ENCODE results near the gene RECK. TPM values are rescaled to one million over a fixed set of nuclear protein-coding genes. Genes with fewer than 3 reads are reported as not detected.

RECK gene
- total RNA-seq, 1 donor from 2014 or later = 11.7 TPM

DNA sequence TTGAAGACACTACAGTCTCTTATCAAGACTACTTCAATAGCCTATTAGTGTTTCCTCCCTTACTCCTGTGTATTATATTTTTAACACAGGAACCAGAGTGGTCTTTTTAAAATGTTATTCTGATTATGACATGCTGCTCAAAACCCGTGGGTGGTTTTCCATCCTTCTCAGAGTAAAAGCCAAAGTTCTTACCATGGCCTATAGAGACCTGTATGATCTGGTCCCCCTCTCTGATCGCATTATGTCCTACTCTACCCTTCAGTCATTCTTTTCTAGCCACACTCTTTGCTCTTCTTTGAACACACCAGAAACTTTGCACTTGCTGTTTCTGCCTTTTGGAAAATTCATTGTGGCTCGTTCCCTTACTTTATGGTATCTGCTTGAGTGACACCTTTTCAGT, 13.8 kb downstream of the RECK start:
- H3K27ac Mint-ChIP-seq = no peak overlapping the region
- no peaks in the 10 kb centered on the region for H3K36me3 Mint-ChIP-seq
- H3K4me1 Mint-ChIP-seq (ENCODE audit: unreplicated experiment) = peaks cover 19% of the 10 kb centered on the region
- no peaks in the 10 kb centered on the region for H3K9me3 Mint-ChIP-seq
- no peaks in the 10 kb centered on the region for H3K27me3 Mint-ChIP-seq
- no peak overlapping the region for H3K4me3 Mint-ChIP-seq
- no peak for TF ChIP-seq CTCF (conservative IDR thresholded peaks at IDR 0.05)
- DNase-seq (ENCODE audit: extremely low spot score, unreplicated experiment) = no peak

DNA sequence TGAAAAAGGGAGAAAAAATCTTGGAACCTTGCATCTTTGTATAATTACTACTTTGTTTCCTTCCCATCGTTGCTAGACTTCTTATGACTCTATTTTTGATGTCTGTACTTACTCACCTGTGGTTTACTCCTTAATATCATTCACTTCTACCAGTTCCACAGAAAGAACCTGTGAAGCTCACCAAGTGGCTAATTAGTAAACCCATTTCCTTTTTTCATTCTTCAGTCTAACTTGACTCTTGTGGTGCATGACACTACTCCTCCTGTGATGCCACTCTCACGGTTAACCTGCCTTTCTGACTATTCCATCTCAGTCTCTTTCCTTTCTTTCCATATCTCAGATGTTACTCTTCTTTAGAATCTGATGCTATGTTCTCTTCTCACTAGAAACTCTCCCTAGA, 14.6 kb downstream of the RECK start:
- DNase-seq (ENCODE audit: extremely low spot score, unreplicated experiment) = no peak
- Mint-ChIP-seq H3K9me3 (no peaks in the 10 kb centered on the region), H3K36me3 (no peaks in the 10 kb centered on the region), H3K4me1 (ENCODE audit: unreplicated experiment) (peaks cover 15% of the 10 kb centered on the region), H3K27me3 (no peaks in the 10 kb centered on the region), H3K27ac (no peak overlapping the region), H3K4me3 (no peak overlapping the region)
- TF ChIP-seq CTCF (conservative IDR thresholded peaks at IDR 0.05) = no peak

- no peak for TF ChIP-seq CTCF (conservative IDR thresholded peaks at IDR 0.05)
- no peak overlapping the region for H3K4me3 Mint-ChIP-seq
- no peak for DNase-seq (ENCODE audit: extremely low spot score, unreplicated experiment)
- H3K36me3 Mint-ChIP-seq = no peaks in the 10 kb centered on the region
- peaks cover 9% of the 10 kb centered on the region for H3K4me1 Mint-ChIP-seq (ENCODE audit: unreplicated experiment)
- no peak overlapping the region for H3K27ac Mint-ChIP-seq
- H3K9me3 Mint-ChIP-seq = no peaks in the 10 kb centered on the region
- no peaks in the 10 kb centered on the region for H3K27me3 Mint-ChIP-seq
These were observed 17.3 kb downstream of the RECK start for GRCh38 chr9:36053971-36054370.

GRCh38 chr9:36056896-36057295, 20.2 kb downstream of the RECK start:
- no peak overlapping the region for H3K4me3 Mint-ChIP-seq
- peaks cover 9% of the 10 kb centered on the region for H3K4me1 Mint-ChIP-seq (ENCODE audit: unreplicated experiment)
- H3K36me3 Mint-ChIP-seq = peaks cover 7% of the 10 kb centered on the region
- TF ChIP-seq CTCF (conservative IDR thresholded peaks at IDR 0.05) = no peak
- DNase-seq (ENCODE audit: extremely low spot score, unreplicated experiment) = no peak
- no peak overlapping the region for H3K27ac Mint-ChIP-seq
- no peaks in the 10 kb centered on the region for H3K9me3 Mint-ChIP-seq
- H3K27me3 Mint-ChIP-seq = no peaks in the 10 kb centered on the region

- no peak for DNase-seq (ENCODE audit: extremely low spot score, unreplicated experiment)
- Mint-ChIP-seq H3K4me1 (ENCODE audit: unreplicated experiment) (no peaks in the 10 kb centered on the region), H3K27ac (no peak overlapping the region), H3K36me3 (peaks cover 23% of the 10 kb centered on the region), H3K9me3 (no peaks in the 10 kb centered on the region), H3K27me3 (no peaks in the 10 kb centered on the region), H3K4me3 (no peak overlapping the region)
- TF ChIP-seq CTCF (conservative IDR thresholded peaks at IDR 0.05) = no peak
These were observed 27.2 kb downstream of the RECK start for GRCh38 chr9:36063804-36064447.

Data from type B pancreatic cell (in vitro differentiated cells).